ENCODE data around the gene FANCI. TPM values are rescaled to one million over a fixed set of nuclear protein-coding genes. Genes with fewer than 3 reads are reported as not detected.

FANCI gene
- total RNA-seq, 1 experiment from 2014 or later: 49.5 TPM

DNA sequence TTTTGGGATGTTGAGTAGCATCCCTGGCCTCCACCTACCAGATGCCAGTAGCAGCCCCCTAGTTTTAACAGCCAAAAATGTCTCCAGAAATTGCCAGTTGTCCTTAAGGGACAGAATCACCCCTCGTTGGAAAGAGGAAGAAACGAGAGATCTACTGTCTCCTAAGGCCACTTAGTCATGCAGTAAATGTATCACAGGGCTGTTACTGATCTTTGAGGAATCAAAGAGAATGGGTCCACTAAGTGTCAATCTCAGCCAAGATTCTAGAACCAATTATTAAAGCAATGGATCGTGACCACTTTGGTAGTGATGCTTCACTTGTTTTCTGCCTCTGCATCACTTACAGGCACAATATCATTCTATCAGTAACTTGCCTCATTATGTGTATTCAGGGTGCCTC lies 64.5 kb downstream of the FANCI start:
- peaks cover 73% of the 10 kb centered on the region for H3K36me3 ChIP-seq (ENCODE audit: low read depth, low read length)
- DNase-seq: no peak

DNA sequence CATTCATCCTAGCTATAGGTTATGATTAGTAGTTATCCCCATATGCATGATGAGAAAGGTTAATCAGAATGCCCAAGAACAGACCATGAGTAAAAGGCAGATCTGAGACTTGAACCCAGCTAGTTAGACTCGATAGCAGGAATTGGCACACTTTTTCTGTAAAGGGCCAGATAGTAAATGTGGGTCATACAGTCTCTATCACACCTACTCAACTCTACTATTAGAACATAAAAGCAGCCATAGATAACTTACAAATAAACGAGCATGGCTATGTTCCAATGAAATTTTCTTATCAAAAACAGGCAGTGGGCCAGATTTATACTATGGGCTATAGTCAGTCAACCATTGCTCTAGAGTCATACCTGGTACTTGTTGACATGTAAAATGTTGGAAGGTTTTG lies 66.2 kb downstream of the FANCI start:
- Histone ChIP-seq H3K27ac (ENCODE audit: low read length) (no peak overlapping the region), H4K20me1 (ENCODE audit: low read length) (no peaks in the 10 kb centered on the region), H3K27me3 (ENCODE audit: low read length) (no peaks in the 10 kb centered on the region), H3F3A (ENCODE audit: low read length, unreplicated experiment) (no peaks in the 10 kb centered on the region), H3K4me2 (ENCODE audit: low read length) (no peak overlapping the region), H3K79me2 (ENCODE audit: low read length) (no peaks in the 10 kb centered on the region), H2AFZ (ENCODE audit: low read length) (no peak overlapping the region), H3K9me2 (replicated peaks; ENCODE audit: low read length) (no peaks in the 10 kb centered on the region), H3K4me3 (ENCODE audit: low read length) (no peak overlapping the region), H3K9ac (ENCODE audit: low read length) (no peak overlapping the region), H3K9me3 (ENCODE audit: low read length) (no peaks in the 10 kb centered on the region), H3K4me1 (ENCODE audit: insufficient read depth, low read length) (peaks cover 11% of the 10 kb centered on the region; the same call in 1 of the 2 replicates), H3K36me3 (ENCODE audit: low read depth, low read length) (peaks cover 71% of the 10 kb centered on the region)
- ChIA-PET CTCF (no interaction called here), POLR2A (ENCODE audit: unreplicated experiment) (no interaction called here)
- intact Hi-C loops (cut with micrococcal nuclease): no loop called here
- ATAC-seq (no peak), DNase-seq (no peak)
- no peak for TF ChIP-seq EZH2phosphoT487 (IDR thresholded peaks at IDR 0.05; ENCODE audit: borderline replicate concordance, low read length)
- no peak for TF ChIP-seq EZH2 (IDR thresholded peaks at IDR 0.05; ENCODE audit: low read length, unreplicated experiment)
- TF ChIP-seq, protein P1, sequence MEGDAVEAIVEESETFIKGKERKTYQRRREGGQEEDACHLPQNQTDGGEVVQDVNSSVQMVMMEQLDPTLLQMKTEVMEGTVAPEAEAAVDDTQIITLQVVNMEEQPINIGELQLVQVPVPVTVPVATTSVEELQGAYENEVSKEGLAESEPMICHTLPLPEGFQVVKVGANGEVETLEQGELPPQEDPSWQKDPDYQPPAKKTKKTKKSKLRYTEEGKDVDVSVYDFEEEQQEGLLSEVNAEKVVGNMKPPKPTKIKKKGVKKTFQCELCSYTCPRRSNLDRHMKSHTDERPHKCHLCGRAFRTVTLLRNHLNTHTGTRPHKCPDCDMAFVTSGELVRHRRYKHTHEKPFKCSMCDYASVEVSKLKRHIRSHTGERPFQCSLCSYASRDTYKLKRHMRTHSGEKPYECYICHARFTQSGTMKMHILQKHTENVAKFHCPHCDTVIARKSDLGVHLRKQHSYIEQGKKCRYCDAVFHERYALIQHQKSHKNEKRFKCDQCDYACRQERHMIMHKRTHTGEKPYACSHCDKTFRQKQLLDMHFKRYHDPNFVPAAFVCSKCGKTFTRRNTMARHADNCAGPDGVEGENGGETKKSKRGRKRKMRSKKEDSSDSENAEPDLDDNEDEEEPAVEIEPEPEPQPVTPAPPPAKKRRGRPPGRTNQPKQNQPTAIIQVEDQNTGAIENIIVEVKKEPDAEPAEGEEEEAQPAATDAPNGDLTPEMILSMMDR (conservative IDR thresholded peaks at IDR 0.05; ENCODE audit: low read depth, low read length): no peak
- BruUV-seq (replicated peaks): no TSS peak

More for the DNA sequence above, 64.5 kb downstream of the FANCI start:
- Histone ChIP-seq H3K4me2 (ENCODE audit: low read length) (no peak overlapping the region), H3K9me3 (ENCODE audit: low read length) (no peaks in the 10 kb centered on the region), H3K4me1 (ENCODE audit: insufficient read depth, low read length) (peaks cover 11% of the 10 kb centered on the region; the same call in 1 of the 2 replicates), H3K9me2 (replicated peaks; ENCODE audit: low read length) (no peaks in the 10 kb centered on the region), H4K20me1 (ENCODE audit: low read length) (no peaks in the 10 kb centered on the region), H3K27ac (ENCODE audit: low read length) (no peak overlapping the region), H3K9ac (ENCODE audit: low read length) (no peak overlapping the region), H3K79me2 (ENCODE audit: low read length) (no peaks in the 10 kb centered on the region), H3F3A (ENCODE audit: low read length, unreplicated experiment) (no peaks in the 10 kb centered on the region), H3K4me3 (ENCODE audit: low read length) (no peak overlapping the region), H2AFZ (ENCODE audit: low read length) (no peak overlapping the region), H3K27me3 (ENCODE audit: low read length) (no peaks in the 10 kb centered on the region)
- BruUV-seq (replicated peaks): no TSS peak
- POLR2A ChIA-PET (ENCODE audit: unreplicated experiment): no interaction called here
- intact Hi-C loops (cut with micrococcal nuclease): no loop called here
- TF ChIP-seq EZH2phosphoT487 (IDR thresholded peaks at IDR 0.05; ENCODE audit: borderline replicate concordance, low read length) (no peak), EZH2 (IDR thresholded peaks at IDR 0.05; ENCODE audit: low read length, unreplicated experiment) (no peak)
- TF ChIP-seq, protein P1 (conservative IDR thresholded peaks at IDR 0.05; ENCODE audit: low read depth, low read length): no peak
- CTCF ChIA-PET: no interaction called here
- no peak for ATAC-seq

DNA sequence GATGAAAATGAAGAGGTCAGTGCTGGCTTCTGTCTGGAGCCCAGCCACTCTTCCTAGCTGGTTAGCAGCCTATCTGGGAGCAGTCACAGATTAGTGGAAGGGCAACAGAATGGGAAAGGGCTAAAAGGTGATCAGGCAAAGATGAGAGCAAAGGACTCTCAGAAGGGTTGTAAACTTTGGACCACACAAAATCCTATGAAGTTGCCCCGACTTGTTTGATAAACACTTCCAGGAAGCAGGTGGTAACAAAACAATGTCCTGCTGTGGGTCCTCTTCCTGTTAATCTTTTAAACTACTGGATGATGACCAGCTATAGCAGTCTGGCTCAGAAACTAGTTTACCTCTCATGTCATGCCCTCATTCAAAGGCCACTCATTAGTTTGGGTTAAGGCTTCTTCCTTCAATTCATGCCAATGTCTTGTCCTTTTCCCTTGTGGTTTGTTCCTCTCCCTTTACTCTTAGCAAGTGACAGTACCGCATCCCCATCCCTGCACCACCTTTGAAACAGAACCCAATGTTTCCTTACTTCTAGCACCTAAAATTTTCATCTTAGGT lies 71.7 kb downstream of the FANCI start:
- POLR2A ChIA-PET (ENCODE audit: unreplicated experiment): no interaction called here
- no peak overlapping the region for H3K9ac ChIP-seq (ENCODE audit: low read length)
- no peak overlapping the region for H3K27ac ChIP-seq (ENCODE audit: low read length)
- H3K9me2 ChIP-seq (replicated peaks; ENCODE audit: low read length): no peaks in the 10 kb centered on the region
- H3K4me2 ChIP-seq (ENCODE audit: low read length): no peak overlapping the region
- no peaks in the 10 kb centered on the region for H3F3A ChIP-seq (ENCODE audit: low read length, unreplicated experiment)
- H3K27me3 ChIP-seq (ENCODE audit: low read length): no peaks in the 10 kb centered on the region
- no peaks in the 10 kb centered on the region for H3K4me1 ChIP-seq (ENCODE audit: insufficient read depth, low read length)
- H2AFZ ChIP-seq (ENCODE audit: low read length): no peak overlapping the region
- H3K36me3 ChIP-seq (ENCODE audit: low read depth, low read length): peaks cover 70% of the 10 kb centered on the region
- ATAC-seq (no peak), DNase-seq (no peak)
- BruUV-seq (replicated peaks): no TSS peak
- H3K79me2 ChIP-seq (ENCODE audit: low read length): no peaks in the 10 kb centered on the region
- intact Hi-C loops (cut with micrococcal nuclease): no loop called here
- H4K20me1 ChIP-seq (ENCODE audit: low read length): no peaks in the 10 kb centered on the region
- no peak overlapping the region for H3K4me3 ChIP-seq (ENCODE audit: low read length)
- TF ChIP-seq EZH2 (IDR thresholded peaks at IDR 0.05; ENCODE audit: low read length, unreplicated experiment): no peak
- TF ChIP-seq, protein P1 (conservative IDR thresholded peaks at IDR 0.05; ENCODE audit: low read depth, low read length): no peak
- TF ChIP-seq EZH2phosphoT487 (IDR thresholded peaks at IDR 0.05; ENCODE audit: borderline replicate concordance, low read length): no peak
- CTCF ChIA-PET: no interaction called here
- H3K9me3 ChIP-seq (ENCODE audit: low read length): no peaks in the 10 kb centered on the region

Data from PC-3 (cell line).